HG02798 (cell line): Measurements from ENCODE around the gene TAS1R3.

ENCODE experiments used
- ATAC-seq: cut with Tn5 transposase; IDR thresholded peaks from one replicate; pipeline ENCODE4 v1.9.1; 2021; ENCODE audit warnings: mild to moderate bottlenecking; ENCODE audit not compliant: unreplicated experiment, poor library complexity

Gene TAS1R3

DNA sequence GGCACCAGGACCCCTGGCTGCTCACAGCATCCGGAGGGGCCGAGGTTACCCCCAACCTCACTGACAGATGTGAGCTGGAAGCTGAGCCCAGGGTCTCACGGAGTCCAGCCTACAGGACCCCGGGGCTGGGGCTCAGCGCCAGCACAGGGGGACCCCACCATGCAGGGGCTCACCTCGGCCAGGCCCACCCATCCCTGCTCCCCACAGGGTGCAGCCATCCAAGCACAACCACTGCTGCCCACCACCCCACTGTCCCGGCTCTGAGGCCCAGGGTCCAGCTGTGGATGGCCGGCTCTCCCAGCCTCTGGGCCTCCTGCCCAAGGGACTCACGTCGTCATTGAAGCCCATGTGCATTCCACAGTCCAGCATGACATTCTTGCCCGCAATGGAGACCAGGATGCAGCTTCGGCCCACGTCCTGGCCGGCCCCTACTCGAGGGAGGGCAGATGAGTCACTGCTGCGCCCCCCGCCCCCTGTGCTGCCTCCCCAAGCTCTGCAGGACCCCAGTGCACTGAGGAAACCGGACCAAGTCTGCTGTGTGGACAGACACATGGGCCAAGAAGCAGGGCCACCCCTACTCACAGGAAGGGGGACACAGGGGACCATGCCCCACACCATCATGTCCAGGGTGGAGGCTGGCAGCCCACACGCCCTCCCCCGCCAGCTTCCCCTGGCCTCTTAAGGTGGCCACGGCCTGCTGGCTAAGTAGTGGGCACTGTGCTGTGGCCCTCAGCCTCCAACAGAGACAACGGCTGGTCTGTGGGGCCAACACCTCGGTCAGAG is 10.2 kb upstream of the TAS1R3 start:
- no peak for ATAC-seq

GRCh38 chr1:1321477-1321876 is 9.6 kb upstream of the TAS1R3 start:
- no peak for ATAC-seq

DNA sequence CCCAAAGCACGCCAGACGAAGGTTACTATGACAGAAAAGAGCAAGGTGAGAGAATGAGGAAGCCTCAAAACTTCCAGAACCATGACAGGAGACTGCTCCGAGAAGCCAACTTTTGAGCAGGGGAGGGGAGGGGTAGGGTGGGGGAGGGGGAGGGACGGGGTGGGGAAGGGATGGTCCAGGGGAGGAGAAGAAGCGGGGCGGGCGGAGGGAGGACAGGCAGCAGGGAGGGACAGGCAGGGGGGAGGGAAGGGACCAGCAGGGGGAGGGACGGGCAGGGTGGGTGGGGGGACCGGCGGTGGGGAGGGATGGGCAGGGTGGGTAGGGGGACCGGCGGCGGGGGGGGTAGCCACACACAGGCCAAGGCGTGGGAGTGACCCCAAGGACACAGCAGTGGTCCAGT is 8.7 kb upstream of the TAS1R3 start:
- ATAC-seq: no peak

GRCh38 chr1:1322952-1323351 is 8.1 kb upstream of the TAS1R3 start:
- no peak for ATAC-seq

GRCh38 chr1:1324084-1324523 is 7.0 kb upstream of the TAS1R3 start:
- peak; percentile 29 for ATAC-seq

DNA sequence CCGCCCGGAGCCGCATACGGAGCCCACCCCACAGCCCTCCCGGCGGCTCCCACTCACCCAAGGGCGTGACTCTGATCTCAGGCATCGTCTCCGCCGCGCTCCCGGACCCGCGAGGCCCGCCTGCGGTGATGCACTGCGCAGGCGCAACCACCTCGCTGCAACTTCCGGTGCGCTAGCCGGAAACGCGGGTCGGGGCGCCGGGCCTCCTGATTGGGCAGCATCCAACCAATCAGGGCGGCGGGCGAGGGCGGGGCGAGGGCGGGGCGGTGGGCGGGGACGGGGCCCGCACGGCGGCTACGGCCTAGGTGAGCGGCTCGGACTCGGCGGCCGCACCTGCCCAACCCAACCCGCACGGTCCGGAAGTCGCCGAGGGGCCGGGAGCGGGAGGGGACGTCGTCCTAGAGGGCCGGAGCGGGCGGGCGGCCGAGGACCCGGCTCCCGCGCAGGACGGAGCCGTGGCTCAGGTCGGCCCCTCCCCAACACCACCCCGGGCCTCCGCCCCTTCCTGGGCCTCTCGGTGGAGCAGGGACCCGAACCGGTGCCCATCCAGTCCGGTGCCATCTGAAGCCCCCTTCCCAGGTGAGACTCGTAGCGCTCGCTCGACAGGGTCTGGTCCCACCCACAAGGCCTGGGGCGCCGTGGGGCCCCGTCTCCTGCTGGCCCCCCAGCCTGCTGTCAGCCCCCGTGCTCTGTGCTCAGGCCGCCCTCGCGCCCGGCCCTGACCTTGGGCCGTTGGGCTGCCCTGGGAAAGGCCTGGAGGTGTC is 6.4 kb upstream of the TAS1R3 start, which contains the start of the genes CPTP and INTS11:
CPTP (plus strand) TSS at position 279 of the 764 bp plus-strand sequence. CDS start 2,109 bp downstream, outside the sequence.
INTS11 (minus strand) TSS at position 137 of the 764 bp plus-strand sequence; CDS start at position 85, 52 bp downstream.
- peak; percentile 87 for ATAC-seq

- ATAC-seq: no peak
Observed at GRCh38 chr1:1325288-1326074, 5.6 kb upstream of the TAS1R3 start.

- no peak for ATAC-seq
Observed at GRCh38 chr1:1326075-1326605, 4.9 kb upstream of the TAS1R3 start.

- no peak for ATAC-seq
Observed at GRCh38 chr1:1327291-1327690, 3.8 kb upstream of the TAS1R3 start.

DNA sequence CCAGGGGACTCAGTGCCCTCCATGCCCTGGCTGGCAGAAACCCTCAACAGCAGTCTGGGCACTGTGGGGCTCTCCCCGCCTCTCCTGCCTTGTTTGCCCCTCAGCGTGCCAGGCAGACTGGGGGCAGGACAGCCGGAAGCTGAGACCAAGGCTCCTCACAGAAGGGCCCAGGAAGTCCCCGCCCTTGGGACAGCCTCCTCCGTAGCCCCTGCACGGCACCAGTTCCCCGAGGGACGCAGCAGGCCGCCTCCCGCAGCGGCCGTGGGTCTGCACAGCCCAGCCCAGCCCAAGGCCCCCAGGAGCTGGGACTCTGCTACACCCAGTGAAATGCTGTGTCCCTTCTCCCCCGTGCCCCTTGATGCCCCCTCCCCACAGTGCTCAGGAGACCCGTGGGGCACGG is 2.8 kb upstream of the TAS1R3 start:
- no peak for ATAC-seq

DNA sequence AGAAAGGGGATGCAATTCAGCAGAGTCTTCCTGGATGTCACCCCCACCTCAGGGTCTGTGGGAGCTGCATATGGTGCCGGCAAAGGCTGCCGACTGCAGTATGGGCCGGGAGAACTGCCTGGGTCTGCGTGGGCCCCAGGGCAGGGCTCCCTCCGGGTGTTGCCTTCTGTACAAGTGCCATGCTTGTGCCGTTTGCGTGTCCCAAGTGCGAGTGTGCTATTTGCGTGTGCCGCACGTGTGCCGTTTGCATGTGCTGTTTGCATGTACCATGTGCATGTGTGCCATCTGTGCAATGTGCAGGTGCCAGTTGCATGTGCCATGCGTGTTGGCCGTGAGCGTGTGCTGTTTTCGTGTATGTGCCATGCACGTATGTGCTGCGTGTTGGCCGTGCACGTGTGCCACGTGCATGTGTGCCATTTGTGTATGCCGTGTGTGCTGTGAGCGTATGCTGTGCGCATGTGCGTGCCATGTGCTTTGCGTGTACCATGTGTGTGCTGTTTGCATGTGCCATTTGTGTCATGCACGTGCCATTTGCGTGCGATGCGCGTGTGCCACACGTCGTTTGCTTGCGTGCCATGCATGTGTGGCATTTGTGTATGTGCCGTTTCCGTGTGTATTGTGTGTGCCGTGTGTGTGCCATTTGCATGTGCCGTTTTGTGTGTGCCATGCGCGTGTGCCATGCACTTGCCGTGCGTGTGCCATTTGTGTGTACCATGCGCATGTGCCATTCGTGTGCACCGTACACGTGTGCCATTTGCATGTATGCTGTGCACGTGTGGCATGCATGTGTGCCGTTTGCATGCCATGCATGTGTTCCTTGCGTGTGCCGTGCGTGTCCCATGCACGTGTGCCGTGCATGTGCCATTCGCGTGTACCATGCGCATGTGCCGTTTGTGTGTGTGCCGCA is 1.5 kb upstream of the TAS1R3 start:
- no peak for ATAC-seq

DNA sequence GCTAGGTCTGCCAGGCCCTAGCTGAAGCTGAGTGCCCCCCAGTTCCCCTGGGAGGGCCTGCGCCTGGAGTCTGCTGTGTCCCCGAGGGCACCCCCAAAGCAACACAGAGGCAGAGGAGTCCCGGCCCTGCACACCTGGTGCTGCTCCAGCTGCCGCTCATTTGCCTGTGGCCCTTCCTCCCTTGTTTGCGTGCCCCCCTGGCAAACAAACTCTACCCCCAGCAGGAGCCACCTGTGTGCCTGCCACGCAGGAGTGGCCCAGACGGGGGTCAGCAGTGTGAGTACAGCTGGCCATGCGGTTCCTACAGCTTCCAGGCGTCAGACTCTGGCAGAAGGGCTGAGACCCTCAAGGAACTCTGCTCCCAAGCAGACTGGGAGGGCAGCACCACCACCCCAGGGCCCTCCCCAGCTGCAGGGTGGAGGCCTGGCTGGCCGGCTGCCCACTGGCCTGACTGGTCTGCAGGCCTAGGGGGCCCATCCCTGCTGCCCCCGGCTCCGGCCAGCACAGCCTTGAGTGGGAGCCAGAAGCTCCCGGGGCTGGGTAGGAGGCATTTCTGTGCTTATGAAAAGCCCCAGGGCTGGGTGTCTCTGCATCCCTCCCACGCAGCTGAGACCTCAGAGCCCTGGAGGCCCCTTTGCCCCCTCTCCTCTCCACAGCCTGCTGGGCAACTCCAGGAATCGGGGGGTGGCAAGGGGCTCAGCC is 563 bp upstream of the TAS1R3 start:
- ATAC-seq: no peak

DNA sequence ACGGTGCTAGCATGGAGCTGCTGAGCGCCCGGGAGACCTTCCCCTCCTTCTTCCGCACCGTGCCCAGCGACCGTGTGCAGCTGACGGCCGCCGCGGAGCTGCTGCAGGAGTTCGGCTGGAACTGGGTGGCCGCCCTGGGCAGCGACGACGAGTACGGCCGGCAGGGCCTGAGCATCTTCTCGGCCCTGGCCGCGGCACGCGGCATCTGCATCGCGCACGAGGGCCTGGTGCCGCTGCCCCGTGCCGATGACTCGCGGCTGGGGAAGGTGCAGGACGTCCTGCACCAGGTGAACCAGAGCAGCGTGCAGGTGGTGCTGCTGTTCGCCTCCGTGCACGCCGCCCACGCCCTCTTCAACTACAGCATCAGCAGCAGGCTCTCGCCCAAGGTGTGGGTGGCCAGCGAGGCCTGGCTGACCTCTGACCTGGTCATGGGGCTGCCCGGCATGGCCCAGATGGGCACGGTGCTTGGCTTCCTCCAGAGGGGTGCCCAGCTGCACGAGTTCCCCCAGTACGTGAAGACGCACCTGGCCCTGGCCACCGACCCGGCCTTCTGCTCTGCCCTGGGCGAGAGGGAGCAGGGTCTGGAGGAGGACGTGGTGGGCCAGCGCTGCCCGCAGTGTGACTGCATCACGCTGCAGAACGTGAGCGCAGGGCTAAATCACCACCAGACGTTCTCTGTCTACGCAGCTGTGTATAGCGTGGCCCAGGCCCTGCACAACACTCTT is 1.1 kb downstream of the TAS1R3 start:
- no peak for ATAC-seq

- no peak for ATAC-seq
Observed at GRCh38 chr1:1332774-1333480, 1.8 kb downstream of the TAS1R3 start.

- no peak for ATAC-seq
Observed at GRCh38 chr1:1333551-1334241, 2.6 kb downstream of the TAS1R3 start.

GRCh38 chr1:1334835-1335234 is 3.8 kb downstream of the TAS1R3 start:
- ATAC-seq: no peak

DNA sequence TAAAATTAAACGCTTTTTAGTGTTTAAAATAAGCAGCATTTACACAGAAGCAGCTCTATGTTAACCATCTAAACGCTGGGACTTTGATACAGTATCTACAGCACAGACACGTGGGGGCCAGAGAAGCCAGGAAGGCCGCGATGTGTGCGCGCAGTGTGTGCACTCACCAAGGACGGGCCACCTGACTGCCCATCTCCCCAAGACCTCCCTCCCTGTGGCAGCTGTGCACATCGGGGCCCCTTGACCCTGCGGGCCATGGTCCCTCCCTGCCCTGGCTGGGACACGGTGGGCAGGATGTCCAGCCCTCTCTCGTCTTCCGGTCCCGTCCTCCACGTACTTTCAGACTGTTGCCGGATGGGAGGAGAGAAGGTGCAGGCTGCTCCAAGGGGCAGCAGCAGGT is 4.2 kb downstream of the TAS1R3 start:
- no peak for ATAC-seq
